ENCODE data around the gene HRCT1. TPM values are rescaled to one million over a fixed set of nuclear protein-coding genes. Genes with fewer than 3 reads are reported as not detected.

The HRCT1 gene
- total RNA-seq, 1 donor from 2014 or later: 10.8 TPM

DNA sequence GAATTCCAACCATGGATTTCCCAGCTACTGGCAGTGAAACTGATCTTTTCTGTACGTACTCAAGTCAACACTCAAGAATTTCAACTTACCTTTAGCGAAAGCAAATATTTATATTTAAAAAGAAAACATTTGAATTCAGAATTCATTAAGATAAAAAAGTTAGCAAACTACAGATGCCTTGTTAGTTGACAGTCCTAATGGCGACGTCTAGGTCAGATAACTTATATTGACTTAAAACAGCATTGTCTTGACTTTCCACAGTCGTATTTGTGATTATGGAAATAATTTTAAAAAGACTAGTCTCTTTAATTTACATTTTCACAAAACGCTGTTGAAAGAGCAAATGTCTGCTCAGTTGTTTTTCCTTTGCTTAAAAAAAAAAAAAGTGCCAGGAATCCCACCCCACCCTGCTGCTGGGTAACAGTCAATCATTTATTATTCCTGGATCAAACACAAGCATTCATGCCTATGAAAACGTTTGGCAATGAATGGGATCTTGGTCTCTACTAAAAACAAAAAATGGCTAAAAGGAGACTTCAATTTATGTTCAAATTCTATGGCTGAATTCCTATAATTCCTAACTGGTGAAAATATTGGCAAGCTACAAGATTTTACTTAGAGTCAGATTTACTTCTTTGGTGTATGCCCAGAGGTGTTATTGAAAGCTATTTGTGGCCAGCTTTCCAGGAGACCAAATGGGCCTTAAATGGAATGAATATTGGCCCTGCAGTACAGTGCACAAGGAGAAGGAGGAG is 29.9 kb downstream of the HRCT1 start:
- intact Hi-C loops (cut with DNase I): no loop called here
- peaks cover 11% of the 10 kb centered on the region for H3K4me1 ChIP-seq
- no peak overlapping the region for H3K4me3 ChIP-seq
- H3K36me3 ChIP-seq: no peaks in the 10 kb centered on the region
- DNase-seq: no peak
- TF ChIP-seq, protein P1, sequence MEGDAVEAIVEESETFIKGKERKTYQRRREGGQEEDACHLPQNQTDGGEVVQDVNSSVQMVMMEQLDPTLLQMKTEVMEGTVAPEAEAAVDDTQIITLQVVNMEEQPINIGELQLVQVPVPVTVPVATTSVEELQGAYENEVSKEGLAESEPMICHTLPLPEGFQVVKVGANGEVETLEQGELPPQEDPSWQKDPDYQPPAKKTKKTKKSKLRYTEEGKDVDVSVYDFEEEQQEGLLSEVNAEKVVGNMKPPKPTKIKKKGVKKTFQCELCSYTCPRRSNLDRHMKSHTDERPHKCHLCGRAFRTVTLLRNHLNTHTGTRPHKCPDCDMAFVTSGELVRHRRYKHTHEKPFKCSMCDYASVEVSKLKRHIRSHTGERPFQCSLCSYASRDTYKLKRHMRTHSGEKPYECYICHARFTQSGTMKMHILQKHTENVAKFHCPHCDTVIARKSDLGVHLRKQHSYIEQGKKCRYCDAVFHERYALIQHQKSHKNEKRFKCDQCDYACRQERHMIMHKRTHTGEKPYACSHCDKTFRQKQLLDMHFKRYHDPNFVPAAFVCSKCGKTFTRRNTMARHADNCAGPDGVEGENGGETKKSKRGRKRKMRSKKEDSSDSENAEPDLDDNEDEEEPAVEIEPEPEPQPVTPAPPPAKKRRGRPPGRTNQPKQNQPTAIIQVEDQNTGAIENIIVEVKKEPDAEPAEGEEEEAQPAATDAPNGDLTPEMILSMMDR (IDR thresholded peaks at IDR 0.05): no peak
- no peaks in the 10 kb centered on the region for H3K9me3 ChIP-seq
- H3K27ac ChIP-seq: no peak overlapping the region
- no peak for ATAC-seq
- H3K27me3 ChIP-seq: no peaks in the 10 kb centered on the region

DNA sequence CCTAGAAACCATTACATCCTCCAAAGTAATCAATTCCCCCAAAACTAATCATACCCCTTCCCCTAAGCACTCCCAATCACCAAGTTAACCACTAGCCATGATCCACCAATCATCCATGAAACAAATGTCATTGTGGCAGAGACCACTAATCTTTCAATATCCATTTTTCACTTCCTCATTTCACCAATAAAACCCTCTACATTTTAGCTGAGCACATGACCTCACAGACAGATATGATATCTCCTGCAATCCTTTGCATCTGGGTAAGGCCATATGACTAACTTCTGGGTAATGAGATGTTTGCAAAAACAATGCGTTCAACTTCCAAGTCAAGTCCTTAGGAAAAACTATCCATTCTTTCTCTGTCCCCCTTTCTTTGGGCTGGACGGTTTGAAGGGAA is 31.2 kb downstream of the HRCT1 start:
- no peak overlapping the region for H3K4me3 ChIP-seq
- no peaks in the 10 kb centered on the region for H3K36me3 ChIP-seq
- intact Hi-C loops (cut with DNase I): no loop called here
- no peaks in the 10 kb centered on the region for H3K27me3 ChIP-seq
- H3K27ac ChIP-seq: no peak overlapping the region
- TF ChIP-seq, protein P1 (IDR thresholded peaks at IDR 0.05): no peak
- DNase-seq (no peak), ATAC-seq (no peak)
- H3K4me1 ChIP-seq: peaks cover 11% of the 10 kb centered on the region
- no peaks in the 10 kb centered on the region for H3K9me3 ChIP-seq

DNA sequence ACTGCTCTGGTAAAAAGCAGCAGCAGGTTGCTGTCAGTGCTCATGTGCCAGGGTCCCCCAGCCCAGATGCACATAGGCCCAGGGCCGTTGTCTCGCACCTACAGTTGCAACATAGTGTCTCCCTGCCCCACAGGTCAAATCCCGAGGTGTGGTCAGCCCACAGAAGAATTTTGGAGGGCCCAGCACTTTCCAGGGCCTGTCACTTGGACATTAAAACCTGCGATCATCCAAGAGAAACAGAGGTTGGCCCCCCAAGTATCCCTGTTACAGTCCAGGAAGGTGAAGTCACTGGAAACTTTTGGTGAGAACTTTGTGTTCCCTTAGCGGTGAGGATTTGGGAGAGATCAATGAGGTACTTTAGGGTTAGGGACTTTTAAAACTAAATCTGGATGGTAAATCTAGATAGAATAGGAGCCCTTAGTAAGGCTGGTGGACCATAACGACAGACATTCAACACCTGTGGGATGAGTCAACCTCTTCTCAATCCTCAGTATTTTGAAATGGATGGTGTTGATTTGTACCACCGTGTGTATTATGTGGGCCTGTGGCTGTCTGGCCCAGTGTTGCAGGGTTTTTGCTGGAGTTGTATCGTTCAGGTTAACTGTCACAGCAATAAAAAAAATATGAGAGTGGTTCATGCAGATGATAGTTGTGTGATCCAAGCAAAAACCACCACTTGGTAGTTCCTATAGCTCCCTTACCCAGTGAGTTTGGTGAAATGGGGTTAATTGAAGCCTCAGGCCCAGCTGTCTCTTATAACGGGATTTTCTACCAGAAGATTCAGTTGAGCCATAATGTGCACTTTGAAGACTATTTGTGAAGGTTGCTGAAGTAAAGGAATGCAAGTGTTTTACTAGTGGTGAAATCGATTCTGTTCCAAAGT is 32.7 kb downstream of the HRCT1 start:
- TF ChIP-seq, protein P1 (IDR thresholded peaks at IDR 0.05): no peak
- intact Hi-C loops (cut with DNase I): no loop called here
- Histone ChIP-seq H3K9me3 (no peaks in the 10 kb centered on the region), H3K36me3 (no peaks in the 10 kb centered on the region), H3K27me3 (no peaks in the 10 kb centered on the region), H3K27ac (no peak overlapping the region), H3K4me3 (no peak overlapping the region), H3K4me1 (peaks cover 11% of the 10 kb centered on the region)
- DNase-seq: no peak
- ATAC-seq: no peak

DNA sequence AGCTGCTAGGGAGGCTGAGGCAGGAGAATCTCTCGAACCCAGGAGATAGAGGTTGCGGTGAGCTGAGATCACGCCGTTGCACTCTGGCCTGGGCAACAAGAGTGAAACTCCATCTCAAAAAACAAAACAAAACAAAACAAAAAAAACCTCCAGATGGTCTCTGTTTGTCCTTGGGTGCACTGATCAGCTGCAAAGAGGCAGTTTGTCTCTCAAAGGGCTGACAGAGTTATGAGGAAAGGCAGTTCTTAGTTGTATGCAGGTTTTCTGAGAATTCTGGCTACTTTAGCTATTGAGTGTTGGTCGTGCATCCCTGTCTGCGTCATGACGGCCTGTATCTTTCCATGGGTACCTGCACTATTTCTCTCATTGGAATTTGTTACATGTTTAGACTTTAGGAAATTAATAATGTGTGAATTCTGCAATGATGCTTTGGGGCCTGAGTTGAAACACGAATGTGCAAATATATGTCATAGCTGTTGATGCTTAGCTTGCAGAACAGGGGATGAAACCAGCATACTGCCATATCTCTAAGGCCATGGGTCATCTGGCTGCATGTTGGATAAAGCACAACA is 33.8 kb downstream of the HRCT1 start:
- Histone ChIP-seq H3K4me3 (no peak overlapping the region), H3K36me3 (no peaks in the 10 kb centered on the region), H3K27ac (no peak overlapping the region), H3K9me3 (no peaks in the 10 kb centered on the region), H3K27me3 (no peaks in the 10 kb centered on the region), H3K4me1 (peaks cover 11% of the 10 kb centered on the region)
- intact Hi-C loops (cut with DNase I): no loop called here
- TF ChIP-seq, protein P1 (IDR thresholded peaks at IDR 0.05): no peak
- no peak for ATAC-seq
- DNase-seq: no peak

DNA sequence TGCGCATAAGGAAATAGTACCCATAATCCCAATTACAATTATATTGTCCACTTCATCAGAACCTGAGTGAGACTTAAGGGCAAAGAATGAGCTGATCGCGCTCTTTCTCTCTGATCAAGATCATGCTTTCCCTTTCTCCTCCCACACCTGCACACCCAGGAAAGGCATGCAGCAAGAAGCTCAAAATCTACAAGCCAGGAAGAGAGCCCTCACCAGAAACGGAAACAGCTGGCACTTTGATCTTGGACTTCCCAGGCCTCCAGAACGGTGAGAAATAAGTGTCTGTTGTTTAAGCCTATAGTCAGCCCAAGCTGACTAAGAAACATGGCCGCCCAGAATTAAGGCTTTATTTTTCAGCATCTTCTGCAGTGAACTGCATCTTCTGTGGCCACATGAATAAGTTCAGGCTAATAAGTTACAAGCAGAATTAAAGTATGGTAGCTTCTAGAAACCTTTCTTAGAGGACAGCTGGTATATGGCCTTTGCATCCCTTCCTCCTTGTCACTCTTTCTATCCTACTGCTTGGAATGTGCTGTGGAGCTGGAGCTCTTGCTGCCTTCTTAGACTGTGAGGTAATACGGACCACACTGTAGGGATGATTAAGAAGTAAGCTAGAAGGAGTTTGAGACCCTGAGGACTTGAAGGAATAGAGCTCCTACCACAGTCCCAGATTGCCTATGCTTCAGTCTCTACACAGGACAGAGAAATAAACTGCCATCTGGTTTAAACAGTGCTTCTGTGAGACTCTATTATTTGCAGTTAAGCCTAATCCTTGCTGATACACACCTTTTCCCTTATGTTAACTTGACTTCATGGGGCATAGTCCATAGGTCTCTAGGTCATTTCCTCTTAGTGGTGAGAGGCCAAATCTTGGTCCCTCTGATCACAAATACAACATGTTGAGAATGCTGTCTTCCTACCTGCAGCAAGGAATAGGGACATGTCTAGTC is 34.7 kb downstream of the HRCT1 start:
- ATAC-seq: peak; percentile 52
- intact Hi-C loops (cut with DNase I): no loop called here
- DNase-seq: no peak
- no peaks in the 10 kb centered on the region for H3K9me3 ChIP-seq
- no peaks in the 10 kb centered on the region for H3K27me3 ChIP-seq
- peak overlapping the region; percentile 4 for H3K27ac ChIP-seq
- H3K4me1 ChIP-seq: peaks cover 15% of the 10 kb centered on the region
- H3K36me3 ChIP-seq: no peaks in the 10 kb centered on the region
- no peak overlapping the region for H3K4me3 ChIP-seq
- TF ChIP-seq, protein P1 (IDR thresholded peaks at IDR 0.05): no peak

Measured in upper lobe of right lung (tissue), 1 donor.